GM12874 (cell line): ENCODE results near the gene CIZ1.

Source experiments
- TF ChIP-seq, protein P1 (sequence below): IDR thresholded peaks from 2 replicates; pipeline ENCODE4 v1.5.1; 2011; ENCODE audit warnings: low read depth, mild to moderate bottlenecking, control low read depth, low read length, moderate library complexity; ENCODE audit not compliant: insufficient read depth

CIZ1 gene

DNA sequence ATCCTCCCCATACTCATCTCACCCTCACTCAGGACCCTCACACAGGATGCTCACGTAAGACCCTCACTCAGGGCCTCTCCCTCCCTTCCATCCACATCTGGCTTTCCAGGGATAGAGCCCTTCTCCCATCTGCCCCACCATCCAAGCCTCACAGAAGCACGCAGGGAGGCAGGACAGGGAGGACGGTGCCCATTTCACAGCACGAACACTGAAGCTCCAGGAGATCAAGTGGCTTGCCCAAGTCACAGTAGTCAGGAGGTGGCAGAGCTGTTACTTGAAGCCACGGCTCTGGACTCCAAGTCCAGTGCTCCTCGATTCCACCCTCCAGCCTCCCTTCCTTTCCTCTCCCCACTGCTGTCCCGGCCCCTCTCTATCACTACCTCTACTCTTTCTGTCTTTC is 33.5 kb upstream of the CIZ1 start:
- TF ChIP-seq, protein P1, sequence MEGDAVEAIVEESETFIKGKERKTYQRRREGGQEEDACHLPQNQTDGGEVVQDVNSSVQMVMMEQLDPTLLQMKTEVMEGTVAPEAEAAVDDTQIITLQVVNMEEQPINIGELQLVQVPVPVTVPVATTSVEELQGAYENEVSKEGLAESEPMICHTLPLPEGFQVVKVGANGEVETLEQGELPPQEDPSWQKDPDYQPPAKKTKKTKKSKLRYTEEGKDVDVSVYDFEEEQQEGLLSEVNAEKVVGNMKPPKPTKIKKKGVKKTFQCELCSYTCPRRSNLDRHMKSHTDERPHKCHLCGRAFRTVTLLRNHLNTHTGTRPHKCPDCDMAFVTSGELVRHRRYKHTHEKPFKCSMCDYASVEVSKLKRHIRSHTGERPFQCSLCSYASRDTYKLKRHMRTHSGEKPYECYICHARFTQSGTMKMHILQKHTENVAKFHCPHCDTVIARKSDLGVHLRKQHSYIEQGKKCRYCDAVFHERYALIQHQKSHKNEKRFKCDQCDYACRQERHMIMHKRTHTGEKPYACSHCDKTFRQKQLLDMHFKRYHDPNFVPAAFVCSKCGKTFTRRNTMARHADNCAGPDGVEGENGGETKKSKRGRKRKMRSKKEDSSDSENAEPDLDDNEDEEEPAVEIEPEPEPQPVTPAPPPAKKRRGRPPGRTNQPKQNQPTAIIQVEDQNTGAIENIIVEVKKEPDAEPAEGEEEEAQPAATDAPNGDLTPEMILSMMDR, result no peak

DNA sequence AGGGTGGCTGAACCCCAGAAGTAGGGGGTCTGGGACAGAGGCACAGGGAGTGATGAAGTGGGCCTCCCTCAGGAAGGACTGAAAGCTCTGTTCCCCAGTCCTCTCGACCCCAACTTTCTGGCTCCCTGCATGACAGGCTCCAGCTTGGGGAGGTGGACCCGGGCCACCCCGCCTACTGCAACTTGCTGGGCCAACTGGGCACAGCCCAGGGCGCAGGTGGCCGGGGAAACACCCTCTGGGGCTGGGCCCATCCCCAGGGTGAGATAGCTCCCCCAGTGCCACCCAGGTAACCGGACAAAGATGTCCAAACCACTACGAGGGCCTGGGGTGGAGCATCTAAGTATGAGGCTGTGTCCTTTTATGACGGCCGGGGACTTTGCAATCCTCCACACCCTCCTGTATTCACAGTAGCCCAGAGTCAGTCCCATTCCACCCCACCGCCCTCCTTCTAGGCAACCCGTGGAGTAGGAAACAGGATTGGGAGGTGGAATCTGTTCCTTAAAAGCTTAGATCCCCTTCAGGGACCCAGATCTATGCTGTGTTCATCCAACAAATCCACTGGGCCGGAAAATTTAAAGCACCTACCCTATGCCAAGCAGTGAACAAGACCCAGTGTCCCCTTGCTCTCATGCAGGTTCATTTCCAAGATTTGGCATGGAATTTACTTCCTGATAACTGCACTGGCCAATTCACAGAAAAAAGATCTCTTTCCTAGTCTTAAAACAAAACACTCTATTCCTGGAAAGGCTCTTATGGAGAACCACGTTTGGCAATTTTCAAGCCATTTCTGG is 31.7 kb upstream of the CIZ1 start:
- TF ChIP-seq, protein P1, result no peak

DNA sequence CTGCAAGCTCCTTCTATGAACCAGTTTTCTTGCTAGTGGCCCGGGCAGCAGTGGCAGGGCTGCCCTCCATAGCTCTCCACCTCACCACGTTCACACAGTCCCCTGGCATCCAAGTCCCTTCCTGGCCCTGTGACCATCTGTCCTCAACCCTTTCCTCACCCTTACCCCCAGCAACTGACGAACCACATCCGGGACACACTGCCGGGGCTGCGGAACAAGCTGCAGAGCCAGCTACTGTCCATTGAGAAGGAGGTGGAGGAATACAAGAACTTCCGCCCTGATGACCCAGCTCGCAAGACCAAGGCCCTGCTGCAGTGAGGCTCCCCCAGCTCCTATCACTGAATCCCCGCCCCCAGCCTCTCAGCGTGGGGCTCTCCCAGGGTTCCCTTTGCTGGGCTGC is 30.7 kb upstream of the CIZ1 start:
- TF ChIP-seq, protein P1, result no peak

DNA sequence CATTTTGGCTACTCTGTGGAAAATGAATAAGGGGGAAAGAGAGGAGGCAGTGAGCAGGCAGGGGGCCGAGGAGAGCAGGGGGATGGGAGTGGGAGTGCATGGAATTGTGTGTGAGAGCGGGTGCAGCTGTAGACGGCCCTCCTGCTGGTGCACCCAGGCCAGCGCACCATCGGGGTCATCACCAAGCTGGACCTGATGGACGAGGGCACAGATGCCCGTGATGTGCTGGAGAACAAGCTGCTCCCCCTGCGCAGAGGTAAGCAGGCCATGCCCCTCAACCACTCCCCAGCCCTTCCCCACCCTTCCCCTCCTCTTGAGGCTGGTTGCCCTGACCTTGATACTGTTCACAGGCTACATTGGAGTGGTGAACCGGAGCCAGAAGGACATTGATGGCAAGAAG is 28.5 kb upstream of the CIZ1 start:
- TF ChIP-seq, protein P1, result no peak

DNA sequence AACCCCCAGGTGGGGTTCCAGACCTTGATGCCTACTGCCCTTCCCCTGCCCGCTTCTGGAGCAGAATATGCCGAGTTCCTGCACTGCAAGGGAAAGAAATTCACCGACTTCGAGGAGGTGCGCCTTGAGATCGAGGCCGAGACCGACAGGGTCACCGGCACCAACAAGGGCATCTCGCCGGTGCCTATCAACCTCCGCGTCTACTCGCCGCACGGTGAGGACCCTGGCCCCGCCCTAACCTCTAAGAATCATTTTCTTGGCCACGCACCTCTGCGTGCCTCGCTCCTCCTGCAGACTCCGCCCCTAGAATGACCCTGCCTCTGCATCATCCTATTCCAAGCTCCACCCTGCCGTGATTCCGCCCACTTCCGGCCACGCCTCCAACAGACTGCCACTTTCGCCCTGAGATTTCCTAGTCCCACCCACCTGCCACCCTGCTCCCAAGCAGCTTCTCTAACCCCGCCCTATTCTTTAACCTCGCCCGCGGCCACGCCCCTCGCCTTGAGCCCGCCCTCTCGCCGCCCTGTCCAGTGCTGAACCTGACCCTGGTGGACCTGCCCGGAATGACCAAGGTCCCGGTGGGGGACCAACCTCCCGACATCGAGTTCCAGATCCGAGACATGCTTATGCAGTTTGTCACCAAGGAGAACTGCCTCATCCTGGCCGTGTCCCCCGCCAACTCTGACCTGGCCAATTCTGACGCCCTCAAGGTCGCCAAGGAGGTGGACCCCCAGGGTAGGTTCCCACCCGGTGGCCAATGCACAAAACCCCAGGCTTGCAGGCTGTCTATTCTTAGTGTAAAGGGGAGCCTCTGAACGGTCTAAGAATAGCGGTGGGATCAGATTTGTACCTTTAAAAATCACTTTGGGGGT is 27.4 kb upstream of the CIZ1 start:
- TF ChIP-seq, protein P1, result no peak

DNA sequence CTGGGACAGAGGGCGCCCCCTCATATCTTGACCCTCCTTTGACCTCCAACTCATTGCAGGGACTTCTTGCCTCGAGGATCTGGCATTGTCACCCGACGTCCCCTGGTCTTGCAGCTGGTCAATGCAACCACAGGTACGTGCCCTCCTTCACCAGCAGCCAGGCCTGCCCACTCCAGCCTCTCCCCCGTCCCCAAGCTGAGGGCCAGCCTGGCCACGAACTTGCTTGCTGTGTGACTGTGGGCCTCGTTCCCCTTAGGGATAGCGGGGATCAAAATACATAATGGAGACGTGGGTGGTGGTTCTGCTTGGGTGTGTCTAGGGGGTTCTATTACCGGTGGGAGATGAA is 26.8 kb upstream of the CIZ1 start:
- TF ChIP-seq, protein P1, result no peak

DNA sequence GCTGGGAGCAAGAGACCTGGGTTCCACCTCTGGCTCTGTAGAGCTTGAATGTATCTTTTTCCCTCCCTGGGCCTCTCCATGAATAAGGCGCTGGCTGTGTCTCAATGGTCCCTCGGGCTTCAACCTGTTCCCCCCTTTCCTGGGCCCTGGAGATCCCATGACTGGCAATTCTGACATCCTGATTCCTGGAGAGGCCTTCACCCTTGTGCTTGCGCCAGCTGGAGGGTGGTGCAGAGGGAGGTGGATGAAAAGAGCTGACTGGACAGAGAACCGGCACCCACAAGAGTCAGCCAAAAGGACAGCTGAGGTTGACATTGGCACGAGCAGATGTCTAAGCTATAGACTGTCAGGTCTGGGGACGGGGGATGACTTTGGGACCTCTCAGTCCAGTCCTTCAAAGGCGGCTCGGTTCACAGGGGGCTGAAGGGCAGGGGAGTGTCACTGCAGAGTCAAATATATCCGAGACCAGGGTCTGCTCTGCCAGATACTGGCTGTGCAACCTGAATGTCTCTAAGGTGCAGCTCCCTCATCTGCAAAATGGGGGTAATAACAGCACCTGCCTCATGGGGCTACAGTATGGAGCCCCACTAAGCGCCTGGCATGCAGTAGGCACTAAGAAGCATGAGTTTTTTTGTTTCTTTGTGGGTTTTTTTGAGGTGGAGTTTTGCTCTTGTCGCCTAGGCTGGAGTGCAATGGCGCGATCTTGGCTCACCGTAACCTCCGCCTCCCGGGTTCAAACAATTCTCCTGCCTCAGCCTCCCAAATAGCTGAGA is 25.6 kb upstream of the CIZ1 start:
- TF ChIP-seq, protein P1, result no peak
